HG03460 (cell line): ENCODE data around the gene RNF114.
"Not testable (repeated sequence)": the region's sequence is repeated elsewhere in the genome, so short reads cannot be mapped to it uniquely, and the experiment has no call there.

Experiments
- ATAC-seq: cut with Tn5 transposase; IDR thresholded peaks from one replicate; pipeline ENCODE4 v1.9.1; 2021; ENCODE audit not compliant: unreplicated experiment

Gene RNF114

GRCh38 chr20:49961413-49961812 lies 25.2 kb downstream of the RNF114 start:
- ATAC-seq: no peak

- no peak for ATAC-seq
Measured at GRCh38 chr20:49964964-49965780, 29.0 kb downstream of the RNF114 start.

- ATAC-seq: no peak
Measured at GRCh38 chr20:49965781-49966305, 29.6 kb downstream of the RNF114 start.

GRCh38 chr20:49966861-49967260 lies 30.7 kb downstream of the RNF114 start:
- ATAC-seq: no peak

- no peak for ATAC-seq
Measured at GRCh38 chr20:49969234-49969633, 33.0 kb downstream of the RNF114 start.

GRCh38 chr20:49969946-49970345 lies 33.7 kb downstream of the RNF114 start:
- ATAC-seq: no peak

GRCh38 chr20:49970498-49970897 lies 34.3 kb downstream of the RNF114 start:
- ATAC-seq: no peak

GRCh38 chr20:49973981-49974380 lies 37.8 kb downstream of the RNF114 start:
- ATAC-seq: no peak

- no peak for ATAC-seq
Measured at GRCh38 chr20:49976542-49976941, 40.3 kb downstream of the RNF114 start.

GRCh38 chr20:49977740-49978139 lies 41.5 kb downstream of the RNF114 start:
- not testable (repeated sequence) for ATAC-seq

- no peak for ATAC-seq
Measured at GRCh38 chr20:49978685-49979029, 42.5 kb downstream of the RNF114 start.

- ATAC-seq: no peak
Measured at GRCh38 chr20:49979030-49979832, 43.0 kb downstream of the RNF114 start.

GRCh38 chr20:49980140-49981008 lies 44.2 kb downstream of the RNF114 start:
- no peak for ATAC-seq

- no peak for ATAC-seq
Measured at GRCh38 chr20:49981218-49982071, 45.2 kb downstream of the RNF114 start.

- ATAC-seq: no peak
Measured at GRCh38 chr20:49982072-49982345, 45.8 kb downstream of the RNF114 start.

GRCh38 chr20:49982346-49983122 lies 46.3 kb downstream of the RNF114 start, which contains the start of gene SNAI1:
TSS of gene SNAI1 (plus strand) at chr20:49982980. CDS start at chr20:49983060, 80 bp downstream.
- peak; percentile 81 for ATAC-seq

- no peak for ATAC-seq
Measured at GRCh38 chr20:49983123-49983847, 47.1 kb downstream of the RNF114 start.

- ATAC-seq: no peak
Measured at GRCh38 chr20:49983848-49984408, 47.7 kb downstream of the RNF114 start.
